Stomach (tissue), 9 donors: ENCODE measurements around the gene NRG3. TPM values are rescaled to one million over a fixed set of nuclear protein-coding genes. Genes with fewer than 3 reads are reported as not detected.

ENCODE experiments used
- DNase-seq, 2 donors: peaks; one replicate each; pipeline versions ENCODE4 v3.0.0 to v3.0.0-alpha.2; 2013 to 2019
- H3K27ac ChIP-seq, 5 donors: fragments of 200-600 bp in 4 of 5; sonication (generic) in 4 of 5; one replicate each; pipeline ENCODE4 v1.5.1; 2013 to 2019; ENCODE audit warnings: mild to moderate bottlenecking in 1 of 5, moderate library complexity in 1 of 5
- H3K27me3 ChIP-seq, 3 donors: fragments of 200-600 bp; sonication (generic); one replicate each; pipeline ENCODE4 v1.5.1; 2017 to 2019; ENCODE audit warnings: mixed run types in 1 of 3
- H3K36me3 ChIP-seq, 4 donors: fragments of 200-600 bp; sonication (generic); 1 replicate in 3 of 4; 2 replicates in 1 of 4; pipeline ENCODE4 v1.5.1; 2016 to 2019
- H3K4me1 ChIP-seq, 4 donors: fragments of 200-600 bp; sonication (generic); one replicate each; pipeline ENCODE4 v1.5.1; 2016 to 2019
- H3K4me3 ChIP-seq, 4 donors: fragments of 200-600 bp; sonication (generic) in 3 of 4; one replicate each; pipeline ENCODE4 v1.5.1; 2016 to 2019; ENCODE audit warnings: mild to moderate bottlenecking in 1 of 4
- H3K9me3 ChIP-seq, 4 donors: fragments of 200-600 bp; sonication (generic); one replicate each; pipeline ENCODE4 v1.5.1; 2016 to 2019
- EP300 ChIP-seq: sonication (generic); formaldehyde crosslinking; IDR thresholded peaks from one replicate; pipeline ENCODE4 v1.6.1; 2017; ENCODE audit warnings: antibody characterized with exemption
- POLR2A ChIP-seq, 4 donors: fragments of 450-650 bp; IDR thresholded peaks; one replicate each; pipeline ENCODE4 v1.6.1; 2016; ENCODE audit warnings: antibody characterized with exemption in 4 of 4, control low read depth in 2 of 4, mild to moderate bottlenecking in 1 of 4, moderate library complexity in 1 of 4
- POLR2AphosphoS5 ChIP-seq, 3 donors: sonication (generic); formaldehyde crosslinking; IDR thresholded peaks; one replicate each; pipeline ENCODE4 v1.6.1; 2016; ENCODE audit warnings: antibody characterized with exemption in 3 of 3
- WGBS, 5 donors: extraction: QIAGEN DNeasy Blood & Tissue Kit in 3 of 5; methylation state at CpG; one replicate each; pipeline versions ENCODE4 v1.1.5 to v1.1.7; 2013 to 2018; 5-methylcytosine and 5-hydroxymethylcytosine counted together
- intact Hi-C: fragments of 100-400 bp; cut with DNase I; formaldehyde crosslinking; loops from one replicate; pipeline ENCODE4 v1.15.1; 2023; ENCODE audit warnings: low total_unique reads
- polyA plus RNA-seq, 3 donors: library from polyadenylated mRNA; stranded (reverse); fragments of 200-250 nt; gene quantifications; one replicate each; pipeline ENCODE4 v1.2.3, GENCODE V29; 2013
- total RNA-seq, 5 donors: library from RNA; depleted of rRNA; stranded (reverse); fragments of >200 nt; gene quantifications; one replicate each; pipeline versions ENCODE4 v1.1.0 to v1.2.3, GENCODE V29; 2014 to 2016
- TF ChIP-seq, protein P1 (sequence below), 7 experiments: fragments of 450-650 bp in 4 of 7; fragments of 200-600 bp in 3 of 7; sonication (generic) in 3 of 7; IDR thresholded peaks; one replicate each; pipeline ENCODE4 v1.5.1; 2016 to 2019; ENCODE audit warnings: antibody characterized with exemption in 7 of 7, control low read depth in 2 of 7, mild to moderate bottlenecking in 1 of 7
- donor health status: healthy with polysubstance abuse.
- donor health status: Bipolar disorder and iron deficiency.
- donor health status: healthy.

The NRG3 gene
- total and polyA plus RNA-seq, 8 donors, result 0.08 to 2.5 (median 0.52) TPM; not detected in 4

DNA sequence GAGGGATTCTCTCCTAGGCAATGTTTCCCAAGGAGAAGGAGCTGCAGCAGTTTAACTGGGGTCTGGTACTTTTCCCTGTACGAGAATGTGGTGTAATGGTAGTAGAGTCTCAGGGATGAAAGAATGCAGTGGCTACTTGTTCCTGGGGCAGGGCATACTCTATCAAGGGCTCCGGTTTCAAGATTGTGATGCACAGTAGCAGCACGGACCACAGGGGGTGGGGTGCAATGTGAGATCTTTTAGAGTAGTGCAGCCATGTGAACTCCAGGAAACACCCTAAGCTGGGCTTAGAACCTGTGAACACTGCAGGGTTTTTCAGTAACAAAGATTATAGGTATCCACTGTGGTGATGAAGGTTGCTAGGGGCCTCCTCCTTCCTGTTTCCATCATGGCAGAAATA lies 903.9 kb downstream of the NRG3 start:
- Histone ChIP-seq H3K4me3 (no peak overlapping the region), H3K27me3 (no peaks in the 10 kb centered on the region), H3K4me1 (no peaks in the 10 kb centered on the region), H3K9me3 (no peaks in the 10 kb centered on the region), H3K36me3 (no peaks in the 10 kb centered on the region), H3K27ac (no peak overlapping the region)
- 68 to 91% (median 76%) methylated on average over 3 of the region's 3 CpGs for WGBS, 5 donors
- no peak for DNase-seq
- intact Hi-C loops, result no loop called here
- no peak for TF ChIP-seq EP300
- TF ChIP-seq POLR2AphosphoS5 (IDR thresholded peaks at IDR 0.05), result no peak
- no peak for TF ChIP-seq POLR2A (IDR thresholded peaks at IDR 0.05)
- TF ChIP-seq, protein P1, sequence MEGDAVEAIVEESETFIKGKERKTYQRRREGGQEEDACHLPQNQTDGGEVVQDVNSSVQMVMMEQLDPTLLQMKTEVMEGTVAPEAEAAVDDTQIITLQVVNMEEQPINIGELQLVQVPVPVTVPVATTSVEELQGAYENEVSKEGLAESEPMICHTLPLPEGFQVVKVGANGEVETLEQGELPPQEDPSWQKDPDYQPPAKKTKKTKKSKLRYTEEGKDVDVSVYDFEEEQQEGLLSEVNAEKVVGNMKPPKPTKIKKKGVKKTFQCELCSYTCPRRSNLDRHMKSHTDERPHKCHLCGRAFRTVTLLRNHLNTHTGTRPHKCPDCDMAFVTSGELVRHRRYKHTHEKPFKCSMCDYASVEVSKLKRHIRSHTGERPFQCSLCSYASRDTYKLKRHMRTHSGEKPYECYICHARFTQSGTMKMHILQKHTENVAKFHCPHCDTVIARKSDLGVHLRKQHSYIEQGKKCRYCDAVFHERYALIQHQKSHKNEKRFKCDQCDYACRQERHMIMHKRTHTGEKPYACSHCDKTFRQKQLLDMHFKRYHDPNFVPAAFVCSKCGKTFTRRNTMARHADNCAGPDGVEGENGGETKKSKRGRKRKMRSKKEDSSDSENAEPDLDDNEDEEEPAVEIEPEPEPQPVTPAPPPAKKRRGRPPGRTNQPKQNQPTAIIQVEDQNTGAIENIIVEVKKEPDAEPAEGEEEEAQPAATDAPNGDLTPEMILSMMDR (IDR thresholded peaks at IDR 0.05), result no peak

DNA sequence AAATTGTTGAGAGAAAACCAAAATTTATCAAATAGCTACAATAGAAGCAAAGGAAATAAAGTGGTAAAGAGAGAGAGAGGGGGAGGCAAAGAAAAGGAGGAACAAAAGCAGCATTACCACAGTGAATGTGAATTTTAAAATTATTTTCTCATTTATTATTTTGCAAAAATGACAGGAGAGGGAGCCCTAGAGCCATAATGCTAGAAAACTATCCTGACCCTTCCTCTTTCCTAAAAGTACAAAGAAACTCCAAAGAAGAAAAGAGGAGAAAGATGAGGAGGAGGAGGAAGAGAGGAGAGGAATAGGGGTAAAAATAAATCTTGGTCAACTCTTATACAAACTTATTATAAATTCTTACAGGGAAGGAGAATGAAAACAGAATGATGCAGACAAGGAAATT lies 921.5 kb downstream of the NRG3 start:
- Histone ChIP-seq H3K4me1 (no peaks in the 10 kb centered on the region), H3K9me3 (no peaks in the 10 kb centered on the region), H3K4me3 (no peak overlapping the region), H3K27me3 (no peaks in the 10 kb centered on the region), H3K36me3 (no peaks in the 10 kb centered on the region), H3K27ac (no peak overlapping the region)
- DNase-seq, result peak in 1 of 2 donors; percentile 42
- TF ChIP-seq POLR2AphosphoS5 (IDR thresholded peaks at IDR 0.05), result no peak
- TF ChIP-seq, protein P1 (IDR thresholded peaks at IDR 0.05), result peak in 2 of 7 experiments; percentile 25 to 38
- intact Hi-C loops, result loop anchor here (10.0 kb wide), 2 partner anchors 178 to 1078 kb away; no protein-coding TSS in a partner anchor

DNA sequence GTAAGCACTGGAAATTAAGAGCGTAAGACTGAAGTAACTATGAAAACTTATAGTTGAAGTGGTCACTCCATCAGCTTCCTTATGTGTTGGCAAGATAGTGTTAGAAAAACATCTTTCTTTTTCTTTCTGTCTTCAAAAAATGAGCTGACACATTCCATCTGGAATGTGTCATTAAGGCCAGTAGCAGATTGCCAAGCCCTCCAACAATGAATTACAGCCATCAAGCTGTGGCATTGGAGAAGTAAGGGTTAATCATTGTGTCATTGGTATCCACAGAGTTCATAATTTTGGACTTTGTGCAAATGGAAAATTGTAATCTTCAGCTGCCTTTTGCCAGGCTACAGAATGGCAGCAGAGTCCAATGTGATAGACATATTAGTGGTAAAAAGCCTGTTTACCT lies 926.3 kb downstream of the NRG3 start:
- H3K27ac ChIP-seq, result no peak overlapping the region
- H3K27me3 ChIP-seq, result no peaks in the 10 kb centered on the region
- TF ChIP-seq, protein P1 (IDR thresholded peaks at IDR 0.05), result no peak
- TF ChIP-seq POLR2AphosphoS5 (IDR thresholded peaks at IDR 0.05) (no peak), POLR2A (IDR thresholded peaks at IDR 0.05) (no peak), EP300 (no peak)
- H3K4me3 ChIP-seq, result no peak overlapping the region
- H3K9me3 ChIP-seq, result no peaks in the 10 kb centered on the region
- intact Hi-C loops, result no loop called here
- DNase-seq, result no peak
- 95 to 100% (median 97%) methylated on average over 1 of the region's 1 CpG for WGBS, 5 donors
- H3K36me3 ChIP-seq, result no peaks in the 10 kb centered on the region
- H3K4me1 ChIP-seq, result no peaks in the 10 kb centered on the region

DNA sequence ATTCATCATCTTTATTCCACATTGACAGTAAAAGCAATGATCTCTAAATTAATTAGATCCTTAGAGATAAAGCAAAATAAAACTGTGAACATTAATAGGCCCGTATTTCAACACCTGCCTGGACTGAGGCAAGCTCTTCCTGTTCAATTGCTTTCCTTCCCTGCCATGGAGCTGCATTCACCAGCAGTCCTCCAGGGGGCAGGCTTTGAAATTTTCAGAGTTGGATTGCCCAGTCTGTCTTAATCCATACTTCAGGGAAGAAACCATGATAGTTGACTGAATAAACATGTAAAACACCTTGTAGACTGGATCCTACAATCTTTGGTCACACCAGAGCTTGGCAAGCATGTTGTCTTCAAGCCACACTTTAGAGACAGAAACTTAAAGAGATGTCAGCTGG lies 936.6 kb downstream of the NRG3 start:
- Histone ChIP-seq H3K4me1 (peaks cover 0 to 10% (median 0%) of the 10 kb centered on the region in 4 donors), H3K36me3 (no peaks in the 10 kb centered on the region), H3K9me3 (no peaks in the 10 kb centered on the region), H3K27ac (no peak overlapping the region), H3K27me3 (no peaks in the 10 kb centered on the region), H3K4me3 (no peak overlapping the region)
- 73 to 84% (median 79%) methylated on average over 1 of the region's 1 CpG for WGBS, 5 donors
- DNase-seq, result peak in 1 of 2 donors; percentile 14
- no peak for TF ChIP-seq POLR2A (IDR thresholded peaks at IDR 0.05)
- TF ChIP-seq, protein P1 (IDR thresholded peaks at IDR 0.05), result peak in 4 of 7 experiments; percentile 13 to 38 (median 20)
- intact Hi-C loops, result no loop called here
